EL (cell line): ENCODE measurements around the gene PSMD13.
"Not testable (repeated sequence)": the region's sequence is repeated elsewhere in the genome, so short reads cannot be mapped to it uniquely, and the experiment has no call there.

Source experiments
- DNase-seq: peaks from one replicate; pipeline ENCODE4 v3.0.0-alpha.2; 2016

The PSMD13 gene

DNA sequence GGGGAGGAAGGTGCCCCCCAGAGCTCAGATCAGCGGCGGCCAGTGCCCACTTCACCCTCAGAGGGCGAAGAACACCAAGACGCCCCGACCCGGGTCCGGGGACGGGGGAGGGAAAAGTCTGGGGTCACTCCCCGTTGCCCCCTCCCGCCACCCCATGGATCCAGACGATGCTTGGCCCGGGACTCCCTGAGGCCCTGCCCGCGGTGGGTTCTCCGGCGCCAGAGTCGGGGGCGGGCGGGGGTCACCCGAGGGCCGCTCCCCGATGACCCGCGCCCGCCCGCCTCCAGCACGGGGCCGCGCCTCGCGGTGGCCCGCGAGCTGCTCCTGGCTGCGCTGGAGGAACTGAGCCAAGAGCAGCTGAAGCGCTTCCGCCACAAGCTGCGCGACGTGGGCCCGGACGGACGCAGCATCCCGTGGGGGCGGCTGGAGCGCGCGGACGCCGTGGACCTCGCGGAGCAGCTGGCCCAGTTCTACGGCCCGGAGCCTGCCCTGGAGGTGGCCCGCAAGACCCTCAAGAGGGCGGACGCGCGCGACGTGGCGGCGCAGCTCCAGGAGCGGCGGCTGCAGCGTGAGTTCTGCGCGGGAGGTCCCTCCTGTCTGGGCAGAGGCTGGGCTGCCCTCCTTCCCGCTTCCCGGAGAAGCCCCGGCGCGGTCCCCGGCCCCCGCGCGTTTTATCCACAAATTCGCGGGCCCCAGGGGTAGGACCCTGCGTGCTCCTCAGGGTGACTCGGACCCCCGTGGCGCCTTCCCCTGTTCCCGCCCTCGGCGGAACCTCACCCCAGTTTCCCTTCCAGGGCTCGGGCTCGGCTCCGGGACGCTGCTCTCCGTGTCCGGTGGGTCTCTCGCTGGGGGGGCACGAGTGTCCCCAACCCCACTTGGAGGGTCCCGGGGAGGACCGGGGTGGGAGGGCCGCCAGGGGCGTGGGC is 42.5 kb downstream of the PSMD13 start:
- no peak for DNase-seq

DNA sequence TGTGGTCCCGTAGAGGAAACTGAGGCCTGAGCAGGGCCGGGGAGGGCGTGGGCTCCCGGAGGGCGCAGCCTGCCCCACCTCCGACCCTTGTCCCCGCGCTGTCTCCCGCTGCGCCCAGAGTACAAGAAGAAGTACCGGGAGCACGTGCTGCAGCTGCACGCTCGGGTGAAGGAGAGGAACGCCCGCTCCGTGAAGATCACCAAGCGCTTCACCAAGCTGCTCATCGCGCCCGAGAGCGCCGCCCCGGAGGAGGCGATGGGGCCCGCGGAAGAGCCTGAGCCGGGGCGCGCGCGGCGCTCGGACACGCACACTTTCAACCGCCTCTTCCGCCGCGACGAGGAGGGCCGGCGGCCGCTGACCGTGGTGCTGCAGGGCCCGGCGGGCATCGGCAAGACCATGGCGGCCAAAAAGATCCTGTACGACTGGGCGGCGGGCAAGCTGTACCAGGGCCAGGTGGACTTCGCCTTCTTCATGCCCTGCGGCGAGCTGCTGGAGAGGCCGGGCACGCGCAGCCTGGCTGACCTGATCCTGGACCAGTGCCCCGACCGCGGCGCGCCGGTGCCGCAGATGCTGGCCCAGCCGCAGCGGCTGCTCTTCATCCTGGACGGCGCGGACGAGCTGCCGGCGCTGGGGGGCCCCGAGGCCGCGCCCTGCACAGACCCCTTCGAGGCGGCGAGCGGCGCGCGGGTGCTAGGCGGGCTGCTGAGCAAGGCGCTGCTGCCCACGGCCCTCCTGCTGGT is 43.4 kb downstream of the PSMD13 start:
- peak; percentile 23 for DNase-seq

DNA sequence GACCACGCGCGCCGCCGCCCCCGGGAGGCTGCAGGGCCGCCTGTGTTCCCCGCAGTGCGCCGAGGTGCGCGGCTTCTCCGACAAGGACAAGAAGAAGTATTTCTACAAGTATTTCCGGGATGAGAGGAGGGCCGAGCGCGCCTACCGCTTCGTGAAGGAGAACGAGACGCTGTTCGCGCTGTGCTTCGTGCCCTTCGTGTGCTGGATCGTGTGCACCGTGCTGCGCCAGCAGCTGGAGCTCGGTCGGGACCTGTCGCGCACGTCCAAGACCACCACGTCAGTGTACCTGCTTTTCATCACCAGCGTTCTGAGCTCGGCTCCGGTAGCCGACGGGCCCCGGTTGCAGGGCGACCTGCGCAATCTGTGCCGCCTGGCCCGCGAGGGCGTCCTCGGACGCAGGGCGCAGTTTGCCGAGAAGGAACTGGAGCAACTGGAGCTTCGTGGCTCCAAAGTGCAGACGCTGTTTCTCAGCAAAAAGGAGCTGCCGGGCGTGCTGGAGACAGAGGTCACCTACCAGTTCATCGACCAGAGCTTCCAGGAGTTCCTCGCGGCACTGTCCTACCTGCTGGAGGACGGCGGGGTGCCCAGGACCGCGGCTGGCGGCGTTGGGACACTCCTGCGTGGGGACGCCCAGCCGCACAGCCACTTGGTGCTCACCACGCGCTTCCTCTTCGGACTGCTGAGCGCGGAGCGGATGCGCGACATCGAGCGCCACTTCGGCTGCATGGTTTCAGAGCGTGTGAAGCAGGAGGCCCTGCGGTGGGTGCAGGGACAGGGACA is 44.1 kb downstream of the PSMD13 start:
- no peak for DNase-seq

DNA sequence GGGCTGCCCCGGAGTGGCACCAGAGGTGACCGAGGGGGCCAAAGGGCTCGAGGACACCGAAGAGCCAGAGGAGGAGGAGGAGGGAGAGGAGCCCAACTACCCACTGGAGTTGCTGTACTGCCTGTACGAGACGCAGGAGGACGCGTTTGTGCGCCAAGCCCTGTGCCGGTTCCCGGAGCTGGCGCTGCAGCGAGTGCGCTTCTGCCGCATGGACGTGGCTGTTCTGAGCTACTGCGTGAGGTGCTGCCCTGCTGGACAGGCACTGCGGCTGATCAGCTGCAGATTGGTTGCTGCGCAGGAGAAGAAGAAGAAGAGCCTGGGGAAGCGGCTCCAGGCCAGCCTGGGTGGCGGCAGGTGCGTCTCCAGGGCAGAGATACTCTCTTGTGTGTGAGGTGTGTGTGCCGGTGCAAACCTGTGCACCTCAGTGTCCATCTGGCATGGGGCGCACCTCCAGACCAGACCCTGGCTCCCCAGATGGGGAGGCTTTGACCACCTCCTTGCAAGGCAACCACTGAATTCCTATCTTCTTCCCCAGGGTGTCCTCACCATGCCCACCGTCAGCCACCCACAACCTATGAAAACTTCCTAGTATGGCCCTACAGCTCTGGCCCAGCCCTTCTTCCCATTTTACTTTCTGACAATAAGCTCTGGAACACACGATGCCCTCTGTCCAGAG is 44.8 kb downstream of the PSMD13 start:
- DNase-seq = no peak

DNA sequence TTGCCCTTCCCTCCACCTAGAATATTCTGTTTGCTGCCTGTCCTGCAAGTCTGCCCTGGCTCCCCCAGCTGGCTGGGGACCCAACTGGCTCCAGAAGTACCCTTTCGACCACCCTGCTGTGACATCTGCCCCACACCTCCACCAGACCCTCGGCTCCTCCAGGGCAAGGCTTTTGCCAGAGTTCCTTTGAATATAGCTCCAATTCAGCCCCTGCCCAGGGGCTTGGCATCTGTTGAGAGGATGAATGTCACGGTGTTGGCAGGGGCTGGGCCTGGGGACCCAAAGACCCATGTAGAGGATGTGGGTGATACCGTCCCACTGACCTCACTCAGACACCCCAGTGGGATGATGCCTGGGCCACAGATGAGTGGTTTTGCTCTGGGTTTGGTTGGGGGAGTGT is 45.4 kb downstream of the PSMD13 start:
- DNase-seq = no peak

DNA sequence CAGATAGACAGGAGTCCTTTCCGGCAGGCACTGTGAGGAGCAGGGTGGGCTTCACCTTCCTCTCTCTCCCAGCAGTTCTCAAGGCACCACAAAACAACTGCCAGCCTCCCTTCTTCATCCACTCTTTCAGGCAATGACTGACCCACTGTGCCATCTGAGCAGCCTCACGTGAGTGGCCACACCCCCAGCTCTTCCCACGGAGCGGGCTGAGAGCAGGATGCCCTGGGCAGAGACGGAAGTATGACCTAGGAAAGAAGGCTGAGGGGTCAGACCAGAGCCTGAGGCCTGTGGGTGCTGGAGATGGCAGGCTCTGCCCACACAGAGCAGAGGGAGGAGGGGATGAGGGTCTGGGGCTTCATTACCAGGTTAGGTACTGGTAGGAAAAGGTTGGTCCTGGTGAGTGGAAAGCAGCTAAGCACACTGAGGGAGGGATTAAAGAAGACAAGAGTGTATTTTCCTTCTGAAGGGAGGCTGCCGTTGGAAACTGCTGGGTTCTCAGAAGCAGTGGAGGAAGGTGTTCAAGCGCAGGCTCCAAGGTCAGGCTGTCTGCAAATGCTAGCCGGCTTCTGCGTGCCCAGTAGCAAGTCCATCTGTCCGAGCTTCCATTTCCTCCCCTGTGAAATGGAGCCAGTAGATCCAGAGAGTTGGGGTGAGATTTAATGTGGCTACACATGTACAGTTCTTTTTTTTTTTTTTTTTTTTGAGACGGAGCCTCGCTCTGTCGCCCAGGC is 46.0 kb downstream of the PSMD13 start:
- DNase-seq = no peak

DNA sequence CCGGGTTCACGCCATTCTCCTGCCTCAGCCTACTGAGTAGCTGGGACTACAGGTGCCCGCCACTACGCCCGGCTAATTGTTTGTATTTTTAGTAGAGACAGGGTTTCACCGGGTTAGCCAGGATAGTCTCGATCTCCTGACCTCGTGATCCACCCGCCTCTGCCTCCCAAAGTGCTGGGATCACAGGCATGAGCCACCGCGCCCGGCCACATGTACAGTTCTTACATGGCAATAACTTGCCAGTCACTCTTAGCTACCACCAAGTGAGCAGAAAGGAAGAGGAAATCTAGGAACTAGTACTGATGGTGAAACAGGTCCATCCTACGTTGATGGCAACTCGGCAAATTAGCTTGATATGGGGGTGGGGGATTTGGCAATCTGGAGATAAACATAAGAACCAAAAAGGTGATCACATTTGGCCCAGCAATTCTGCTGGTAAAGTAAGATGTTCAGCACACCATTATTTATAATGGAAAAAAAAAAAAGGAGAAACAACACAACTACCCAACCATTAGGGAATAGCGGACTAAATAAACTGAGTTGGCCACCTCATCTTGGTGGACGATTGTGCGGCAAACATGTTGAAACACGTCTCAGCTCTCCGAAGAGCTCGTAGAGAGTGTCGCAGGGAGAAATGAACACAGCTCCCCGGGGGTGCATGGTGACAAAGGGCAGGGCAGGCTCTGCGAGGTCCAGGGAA is 46.8 kb downstream of the PSMD13 start:
- DNase-seq = no peak

DNA sequence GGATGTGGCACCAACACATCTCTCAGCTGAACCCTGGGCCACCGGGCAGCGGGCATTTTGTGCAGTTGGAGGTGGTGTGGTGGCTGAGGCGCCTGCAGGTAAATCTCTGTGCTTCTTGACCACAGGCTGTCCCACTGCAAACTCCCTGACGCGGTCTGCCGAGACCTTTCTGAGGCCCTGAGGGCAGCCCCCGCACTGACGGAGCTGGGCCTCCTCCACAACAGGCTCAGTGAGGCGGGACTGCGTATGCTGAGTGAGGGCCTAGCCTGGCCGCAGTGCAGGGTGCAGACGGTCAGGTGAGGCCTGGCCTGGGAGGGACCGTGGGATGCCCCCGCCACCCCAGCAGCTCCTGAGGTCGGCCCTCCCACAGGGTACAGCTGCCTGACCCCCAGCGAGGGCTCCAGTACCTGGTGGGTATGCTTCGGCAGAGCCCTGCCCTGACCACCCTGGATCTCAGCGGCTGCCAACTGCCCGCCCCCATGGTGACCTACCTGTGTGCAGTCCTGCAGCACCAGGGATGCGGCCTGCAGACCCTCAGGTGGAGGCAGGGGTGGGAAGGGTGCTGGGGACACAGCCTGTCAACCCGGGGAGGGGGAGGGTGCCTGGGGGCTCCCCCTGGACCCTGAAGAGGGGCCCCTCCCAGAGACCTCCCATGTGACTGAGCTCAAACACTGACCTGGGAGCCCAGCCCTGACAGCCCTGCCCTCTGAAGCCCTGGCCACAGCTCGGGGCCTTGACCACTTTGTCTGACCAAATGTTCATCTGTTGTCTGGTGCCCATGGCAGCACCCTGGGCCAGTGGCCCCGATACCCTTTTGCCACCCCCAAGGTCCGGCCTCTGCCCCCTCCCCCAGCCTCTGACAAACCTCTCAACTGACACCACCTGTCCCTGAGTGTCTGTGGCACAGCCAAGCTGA is 47.6 kb downstream of the PSMD13 start:
- no peak for DNase-seq

DNA sequence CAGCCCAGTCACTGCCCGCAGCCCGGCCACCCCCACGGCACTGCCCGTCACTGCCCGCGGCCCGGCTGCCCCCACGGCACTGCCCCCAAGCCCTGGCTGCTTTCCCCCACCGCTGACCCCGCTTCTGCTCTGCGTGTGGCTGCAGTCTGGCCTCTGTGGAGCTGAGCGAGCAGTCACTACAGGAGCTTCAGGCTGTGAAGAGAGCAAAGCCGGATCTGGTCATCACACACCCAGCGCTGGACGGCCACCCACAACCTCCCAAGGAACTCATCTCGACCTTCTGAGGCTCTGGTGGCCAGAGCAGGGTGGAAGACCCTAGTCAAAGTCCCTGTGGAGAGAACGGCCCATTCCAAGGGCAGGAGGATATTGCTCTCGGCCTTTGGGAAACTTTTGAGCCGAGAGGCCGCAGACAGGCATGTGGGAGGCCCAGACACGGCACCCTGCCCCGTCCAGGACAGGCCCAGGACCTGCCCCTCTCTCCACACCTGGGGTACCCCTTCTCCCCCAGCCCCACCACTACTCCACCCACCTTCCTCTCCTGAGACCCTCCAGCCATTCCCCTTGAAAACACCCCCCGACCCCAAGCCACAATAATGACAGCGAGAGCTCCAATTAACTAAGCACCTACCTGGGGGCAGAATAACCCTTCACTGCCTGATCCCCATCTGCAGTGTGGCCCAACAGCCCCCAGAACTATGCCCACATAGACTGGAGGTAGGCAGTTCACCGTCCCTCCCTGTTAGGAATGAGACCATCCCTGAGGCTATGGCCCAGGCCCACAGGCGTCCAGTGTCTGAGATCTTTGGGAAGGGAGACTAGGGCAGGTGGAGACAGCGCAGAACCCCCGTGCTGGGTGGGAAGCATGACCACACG is 48.5 kb downstream of the PSMD13 start:
- DNase-seq = no peak

DNA sequence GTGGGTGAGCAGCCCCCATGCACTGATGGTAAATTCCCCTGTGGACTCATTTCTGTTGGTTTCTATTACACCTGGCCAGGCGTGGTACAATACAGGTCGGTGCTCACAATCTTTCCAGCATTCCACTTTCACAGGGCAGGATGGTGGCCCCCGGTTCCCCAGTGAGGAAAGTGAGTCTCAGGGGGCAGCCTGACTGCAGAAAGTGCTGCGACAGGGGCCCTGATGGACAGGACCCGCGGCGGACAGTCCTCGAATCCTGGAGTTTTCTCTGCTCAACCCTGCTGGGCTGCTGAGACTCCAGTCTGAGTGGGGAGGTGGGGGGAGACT is 49.1 kb downstream of the PSMD13 start:
- no peak for DNase-seq

DNA sequence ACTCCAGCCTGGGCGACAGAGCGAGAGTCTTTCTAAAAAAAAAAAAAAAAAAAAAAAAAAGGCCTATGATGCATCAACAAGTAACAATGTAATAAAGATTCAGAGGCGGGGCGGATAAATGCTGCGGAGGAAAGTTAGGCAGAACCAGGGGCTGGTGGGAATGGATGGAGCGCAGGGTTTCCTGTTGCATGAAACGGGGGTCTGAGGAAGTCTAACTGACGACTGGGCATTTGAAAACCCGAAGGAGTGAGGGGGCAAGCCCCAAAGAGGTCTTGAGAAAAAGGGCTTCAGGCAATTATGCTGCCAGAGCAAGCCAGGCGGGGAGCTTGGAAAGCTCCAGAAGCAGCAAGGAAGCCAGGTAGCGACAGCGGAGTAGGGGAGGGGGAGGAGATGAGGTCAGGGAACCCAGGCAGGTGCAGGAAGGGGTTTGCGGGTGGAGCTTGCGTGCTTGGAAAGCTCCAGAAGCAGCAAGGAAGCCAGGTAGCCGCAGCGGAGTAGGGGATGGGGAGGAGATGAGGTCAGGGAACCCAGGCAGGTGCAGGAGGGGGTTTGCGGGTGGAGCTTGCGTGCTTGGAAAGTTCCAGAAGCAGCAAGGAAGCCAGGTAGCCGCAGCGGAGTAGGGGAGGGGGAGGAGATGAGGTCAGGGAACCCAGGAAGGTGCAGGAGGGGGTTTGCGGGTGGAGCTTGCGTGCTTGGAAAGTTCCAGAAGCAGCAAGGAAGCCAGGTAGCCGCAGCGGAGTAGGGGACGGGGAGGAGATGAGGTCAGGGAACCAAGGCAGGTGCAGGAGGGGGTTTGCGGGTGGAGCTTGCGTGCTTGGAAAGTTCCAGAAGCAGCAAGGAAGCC is 50.4 kb downstream of the PSMD13 start:
- DNase-seq = not testable (repeated sequence)

DNA sequence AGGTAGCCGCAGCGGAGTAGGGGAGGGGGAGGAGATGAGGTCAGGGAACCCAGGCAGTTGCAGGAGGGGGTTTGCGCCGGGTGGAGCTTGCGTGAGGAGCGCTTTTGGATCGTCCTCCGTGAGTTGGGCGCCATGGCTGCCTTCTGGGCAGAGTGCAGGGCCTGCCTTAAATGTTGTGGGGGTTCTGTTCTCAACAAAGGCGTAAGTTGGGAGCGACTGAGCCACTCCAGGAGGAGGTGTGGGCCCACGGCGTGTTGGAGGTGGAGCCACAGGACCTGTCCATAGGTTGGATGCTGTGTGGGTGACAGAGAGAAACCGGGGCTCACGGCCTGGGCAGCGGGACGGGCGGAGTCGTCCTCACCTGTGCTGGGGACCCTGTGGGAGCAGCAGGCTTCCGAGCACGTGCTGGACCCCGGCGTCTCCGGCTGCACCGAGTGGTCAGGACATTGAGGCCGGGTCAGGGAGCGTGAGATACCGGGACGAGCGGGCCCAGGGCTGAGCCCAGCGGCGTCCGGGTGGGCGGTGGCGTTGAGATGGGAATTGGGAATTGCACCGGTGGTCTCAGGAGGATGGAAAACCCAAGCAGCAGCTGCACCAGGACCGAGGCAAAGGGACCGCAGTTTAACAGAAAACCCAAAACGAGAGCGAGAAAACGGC is 51.2 kb downstream of the PSMD13 start:
- DNase-seq = no peak

DNA sequence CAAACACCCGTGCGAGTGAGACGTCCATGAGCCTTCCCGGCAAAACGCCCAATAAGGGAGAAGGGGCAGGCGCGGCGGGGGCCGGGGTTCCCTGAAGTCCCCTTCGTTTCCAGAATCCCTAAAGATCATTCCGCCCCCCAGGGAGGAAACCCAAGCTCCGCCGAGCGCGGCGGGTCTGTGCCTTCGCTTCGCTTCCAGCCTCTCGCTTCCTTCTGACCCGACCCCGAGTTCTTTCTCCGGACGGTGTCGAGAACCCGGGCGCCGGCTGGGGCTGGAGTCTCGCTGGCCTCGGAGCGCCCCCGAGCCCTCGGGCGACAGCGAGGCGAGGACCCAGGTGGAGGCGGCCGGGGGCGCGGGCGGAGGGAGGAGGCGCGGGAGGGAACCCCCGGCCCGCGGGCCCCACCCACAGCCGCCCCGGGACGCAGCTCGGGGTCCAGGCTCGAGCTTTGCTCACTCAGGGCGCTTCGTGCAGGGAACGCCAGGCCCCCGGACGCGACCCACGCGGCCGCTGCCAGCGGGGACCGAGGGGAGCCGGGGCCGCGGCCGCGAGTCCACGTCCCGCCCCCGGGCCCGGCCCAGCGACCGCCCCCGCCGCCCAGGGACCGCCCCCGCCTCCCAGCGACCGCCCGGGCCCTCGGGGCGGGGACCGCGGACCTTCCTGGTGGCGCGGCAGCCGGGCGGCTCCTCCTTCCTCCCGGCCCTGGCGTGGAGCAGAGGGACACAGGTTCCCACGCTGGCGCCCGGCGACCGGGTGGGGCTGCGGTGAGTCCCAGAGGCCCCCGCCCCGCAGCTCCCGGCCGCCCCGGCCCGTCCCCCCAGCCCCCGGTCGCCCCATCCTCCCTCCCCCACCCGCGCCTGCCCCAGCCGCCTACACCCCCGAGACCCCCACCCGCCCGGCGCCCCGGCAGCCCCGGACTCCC is 52.0 kb downstream of the PSMD13 start, which contains the start of gene PGGHG:
PGGHG (plus strand) TSS at position 649 of the 920 bp plus-strand sequence. CDS start 691 bp downstream, outside the sequence.
- peak; percentile 58 for DNase-seq

DNA sequence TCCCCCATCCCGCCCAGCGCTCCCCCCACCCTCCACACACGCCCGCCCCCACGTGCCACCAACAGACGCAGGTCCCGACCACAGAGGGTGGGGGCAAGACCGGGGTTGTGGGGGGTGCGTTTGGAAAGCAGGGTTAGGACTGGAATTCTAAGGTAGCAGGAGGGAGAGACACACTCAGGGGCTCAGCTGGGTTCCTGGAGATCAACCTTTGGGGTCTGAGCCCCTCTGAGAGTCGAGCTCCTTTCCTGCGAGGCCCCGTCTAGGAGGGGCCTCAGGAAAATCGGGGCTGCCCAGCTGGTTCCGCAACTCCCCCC is 52.6 kb downstream of the PSMD13 start:
- DNase-seq = no peak

DNA sequence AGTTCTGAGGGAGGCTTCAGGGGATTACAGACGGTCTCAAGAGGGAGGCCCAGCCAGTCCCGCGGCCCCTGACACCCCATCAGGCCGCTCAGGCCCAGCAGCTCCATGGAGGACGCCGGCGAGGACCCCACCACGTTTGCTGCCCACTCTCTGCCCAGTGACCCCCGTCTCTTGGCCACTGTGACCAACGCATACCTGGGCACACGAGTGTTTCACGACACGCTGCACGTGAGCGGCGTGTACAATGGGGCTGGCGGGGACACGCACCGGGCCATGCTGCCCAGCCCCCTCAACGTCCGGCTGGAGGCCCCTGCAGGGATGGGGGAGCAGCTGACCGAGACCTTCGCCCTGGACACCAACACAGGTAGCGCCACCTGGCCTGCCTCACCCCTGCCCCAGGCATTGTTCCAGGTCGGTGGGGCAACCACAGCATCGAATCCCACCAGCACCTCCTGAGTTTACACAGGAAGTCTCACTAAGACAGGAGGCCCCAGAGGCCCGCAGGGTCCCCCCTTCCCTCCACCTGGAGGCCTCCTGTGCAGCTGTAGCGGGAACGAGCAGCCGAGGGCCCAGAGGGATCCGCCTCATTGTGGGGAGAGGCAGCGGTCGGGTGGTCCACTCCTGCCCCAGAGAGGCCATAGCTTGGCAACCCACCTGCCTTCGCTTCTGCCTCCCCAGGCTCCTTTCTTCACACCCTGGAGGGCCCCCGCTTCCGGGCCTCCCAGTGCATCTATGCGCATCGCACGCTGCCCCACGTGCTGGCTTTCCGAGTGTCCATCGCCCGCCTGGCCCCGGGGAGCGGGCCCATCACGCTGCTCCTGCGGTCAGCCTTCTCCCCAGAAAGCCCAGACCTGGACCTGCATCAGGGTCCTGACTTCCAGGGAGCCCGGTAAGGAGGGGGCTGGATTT is 53.2 kb downstream of the PSMD13 start:
- no peak for DNase-seq
